CD8-positive, alpha-beta memory T cell (primary cell): Measurements from ENCODE around the gene SRRM5. TPM values are rescaled to one million over a fixed set of nuclear protein-coding genes. Genes with fewer than 3 reads are reported as not detected.
"Not testable (repeated sequence)": the region's sequence is repeated elsewhere in the genome, so short reads cannot be mapped to it uniquely, and the experiment has no call there.

ENCODE experiments used
- CTCF ChIA-PET: fragments of 350-600 bp; sonication (Branson Sonifier 250); formaldehyde crosslinking; loops from one replicate; lab custom pipeline; 2021; ENCODE audit warnings: antibody characterized with exemption; lab: Charles Lee
- POLR2A ChIA-PET: fragments of 350-600 bp; sonication (Branson Sonifier 250); formaldehyde crosslinking; loops from one replicate; lab custom pipeline; 2021; ENCODE audit warnings: antibody characterized with exemption; lab: Charles Lee
- DNase-seq, 5 donors: peaks; one replicate each; pipeline versions ENCODE4 v3.0.0 to v3.0.0-alpha.2; 2020 to 2022; ENCODE audit warnings: mixed read lengths in 1 of 5
- H3K27ac ChIP-seq: one replicate; pipeline ENCODE4 v1.7.0; 2013; ENCODE audit warnings: low read depth, mild to moderate bottlenecking, low read length, moderate library complexity
- H3K27me3 ChIP-seq: 2 replicates; pipeline ENCODE4 v1.7.0; 2013; ENCODE audit warnings: low read length, mild to moderate bottlenecking; ENCODE audit not compliant: insufficient read depth, poor library complexity, severe bottlenecking
- H3K36me3 ChIP-seq: 2 replicates; pipeline ENCODE4 v1.7.0; 2013; ENCODE audit warnings: mild to moderate bottlenecking, low read length, moderate library complexity; ENCODE audit not compliant: insufficient read depth
- H3K4me1 ChIP-seq: 2 replicates; pipeline ENCODE4 v1.7.0; 2013; ENCODE audit warnings: mild to moderate bottlenecking, low read length, moderate library complexity; ENCODE audit not compliant: insufficient read depth
- H3K4me3 ChIP-seq: 2 replicates; pipeline ENCODE4 v1.7.0; 2013; ENCODE audit warnings: mild to moderate bottlenecking, low read length
- H3K9me3 ChIP-seq: 2 replicates; pipeline ENCODE4 v1.7.0; 2013; ENCODE audit warnings: mild to moderate bottlenecking, low read length
- H3K27ac Mint-ChIP-seq, 8 donors: one replicate each; pipeline ENCODE4 v1.8.0; 2020 to 2021; ENCODE audit warnings: mixed read lengths in 8 of 8, mild to moderate bottlenecking in 6 of 8, inconsistent platforms in 3 of 8, moderate library complexity in 3 of 8
- H3K27me3 Mint-ChIP-seq, 2 donors: one replicate each; pipeline ENCODE4 v1.8.0; 2020 to 2021; ENCODE audit warnings: mixed read lengths in 2 of 2, mild to moderate bottlenecking in 1 of 2, moderate library complexity in 1 of 2
- H3K36me3 Mint-ChIP-seq, 3 donors: one replicate each; pipeline ENCODE4 v1.8.0; 2020 to 2021; ENCODE audit warnings: mixed read lengths in 3 of 3, inconsistent platforms in 1 of 3, mild to moderate bottlenecking in 1 of 3
- H3K4me1 Mint-ChIP-seq, 3 donors: one replicate each; pipeline ENCODE4 v1.8.0; 2020 to 2021; ENCODE audit warnings: mixed read lengths in 3 of 3, inconsistent platforms in 1 of 3, mild to moderate bottlenecking in 1 of 3
- H3K4me3 Mint-ChIP-seq, 7 donors: one replicate each; pipeline ENCODE4 v1.8.0; 2020 to 2021; ENCODE audit warnings: mixed read lengths in 7 of 7, mild to moderate bottlenecking in 6 of 7, moderate library complexity in 4 of 7, inconsistent platforms in 2 of 7
- H3K9me3 Mint-ChIP-seq, 5 donors: one replicate each; pipeline ENCODE4 v1.8.0; 2020 to 2022; ENCODE audit warnings: mixed read lengths in 5 of 5, mild to moderate bottlenecking in 3 of 5, moderate library complexity in 2 of 5, inconsistent platforms in 1 of 5
- polyA plus RNA-seq: library from polyadenylated mRNA; unstranded; fragments of 300-500 nt; fragmentation: Illumina TruSeq; gene quantifications from one replicate; pipeline ENCODE4 v1.2.3, GENCODE V29; 2021
- total RNA-seq, 2 experiments: library from RNA; stranded (reverse); gene quantifications; one replicate each; pipeline ENCODE4 v1.2.3, GENCODE V29; 2021

Gene SRRM5
- total and polyA plus RNA-seq, 3 experiments from 2014 or later = 0.24 to 0.58 (median 0.26) TPM

- H3K9me3 Mint-ChIP-seq = no peaks in the 10 kb centered on the region
- DNase-seq = no peak
- H3K4me1 Mint-ChIP-seq = peaks cover 39 to 50% (median 43%) of the 10 kb centered on the region in 3 donors
- H3K27ac Mint-ChIP-seq = peak overlapping the region; percentile 34 to 100 (median 100)
- H3K27me3 Mint-ChIP-seq = peaks cover 0 to 4% of the 10 kb centered on the region in 2 donors
- H3K4me3 ChIP-seq = no peak overlapping the region
- CTCF ChIA-PET = interaction anchor here (1.3 to 5.4 kb wide), 2 partner anchors 23 to 43 kb away, joined by 3 to 124 read pairs; partner anchors contain the start of gene XRCC1
- H3K36me3 ChIP-seq = peaks cover 7% of the 10 kb centered on the region
- H3K4me1 ChIP-seq = peaks cover 38% of the 10 kb centered on the region
- H3K9me3 ChIP-seq = no peaks in the 10 kb centered on the region
- POLR2A ChIA-PET = interaction anchor here (0.5 kb wide), 1 partner anchor 1660 kb away, joined by 7 read pairs; no protein-coding TSS in a partner anchor
- H3K4me3 Mint-ChIP-seq = peak overlapping the region; percentile 89 to 98 (median 96)
- peak overlapping the region; percentile 96 for H3K27ac ChIP-seq
- peaks cover 0 to 75% (median 0%) of the 10 kb centered on the region in 3 donors for H3K36me3 Mint-ChIP-seq
- H3K27me3 ChIP-seq = no peaks in the 10 kb centered on the region
These were observed 14.0 kb upstream of the SRRM5 start for GRCh38 chr19:43597876-43598275.

GRCh38 chr19:43598445-43599240, 13.2 kb upstream of the SRRM5 start:
- Mint-ChIP-seq H3K27ac (peak overlapping the region in 6 of 8 donors; percentile 11 to 100 (median 52)), H3K4me1 (peaks cover 36 to 44% (median 37%) of the 10 kb centered on the region in 3 donors), H3K36me3 (peaks cover 0 to 74% (median 0%) of the 10 kb centered on the region in 3 donors), H3K27me3 (peaks cover 0 to 4% of the 10 kb centered on the region in 2 donors), H3K4me3 (peak overlapping the region in 4 of 7 donors; percentile 34 to 98 (median 92)), H3K9me3 (no peaks in the 10 kb centered on the region)
- H3K4me3 ChIP-seq = no peak overlapping the region
- ChIA-PET CTCF (no interaction called here), POLR2A (no interaction called here)
- no peaks in the 10 kb centered on the region for H3K27me3 ChIP-seq
- H3K9me3 ChIP-seq = no peaks in the 10 kb centered on the region
- H3K36me3 ChIP-seq = peaks cover 7% of the 10 kb centered on the region
- H3K27ac ChIP-seq = no peak overlapping the region
- no peak for DNase-seq
- H3K4me1 ChIP-seq = peaks cover 38% of the 10 kb centered on the region

- H3K27ac Mint-ChIP-seq = peak overlapping the region in 6 of 8 donors; percentile 6 to 59 (median 38)
- H3K27ac ChIP-seq = no peak overlapping the region
- no peak overlapping the region for H3K4me3 ChIP-seq
- H3K27me3 ChIP-seq = no peaks in the 10 kb centered on the region
- CTCF ChIA-PET = interaction anchor here (1.3 kb wide), 1 partner anchor 67 kb away, joined by 3 read pairs; the partner anchor contains the start of gene ZNF575
- no peaks in the 10 kb centered on the region for H3K9me3 Mint-ChIP-seq
- no peak for DNase-seq
- H3K4me1 ChIP-seq = peaks cover 26% of the 10 kb centered on the region
- no peak overlapping the region for H3K4me3 Mint-ChIP-seq
- H3K27me3 Mint-ChIP-seq = peaks cover 0 to 4% of the 10 kb centered on the region in 2 donors
- no peaks in the 10 kb centered on the region for H3K9me3 ChIP-seq
- POLR2A ChIA-PET = interaction anchor here (0.6 kb wide), 1 partner anchor 21 kb away, joined by 4 read pairs; no protein-coding TSS in a partner anchor
- H3K4me1 Mint-ChIP-seq = peaks cover 31 to 36% (median 33%) of the 10 kb centered on the region in 3 donors
- H3K36me3 ChIP-seq = peaks cover 7% of the 10 kb centered on the region
- H3K36me3 Mint-ChIP-seq = peaks cover 0 to 72% (median 2%) of the 10 kb centered on the region in 3 donors
These were observed 12.1 kb upstream of the SRRM5 start for GRCh38 chr19:43599635-43600295.

GRCh38 chr19:43600326-43600725, 11.6 kb upstream of the SRRM5 start:
- H3K4me3 Mint-ChIP-seq, H3K27me3 ChIP-seq, H3K27me3 Mint-ChIP-seq, DNase-seq, H3K9me3 ChIP-seq, H3K9me3 Mint-ChIP-seq, H3K36me3 ChIP-seq, H3K4me3 ChIP-seq, POLR2A ChIA-PET, H3K27ac ChIP-seq: not testable (repeated sequence)
- Mint-ChIP-seq H3K36me3 (peaks cover 0 to 74% (median 2%) of the 10 kb centered on the region in 3 donors), H3K27ac (peak overlapping the region in 4 of 8 donors; percentile 6 to 59 (median 44)), H3K4me1 (peaks cover 29 to 33% (median 30%) of the 10 kb centered on the region in 3 donors)
- peaks cover 21% of the 10 kb centered on the region for H3K4me1 ChIP-seq
- CTCF ChIA-PET = interaction anchor here (1.3 kb wide), 1 partner anchor 67 kb away, joined by 3 read pairs; the partner anchor contains the start of gene ZNF575

GRCh38 chr19:43605875-43606568, 5.9 kb upstream of the SRRM5 start:
- H3K27me3 Mint-ChIP-seq = no peaks in the 10 kb centered on the region
- H3K4me3 Mint-ChIP-seq = no peak overlapping the region
- peaks cover 0 to 54% (median 7%) of the 10 kb centered on the region in 3 donors for H3K36me3 Mint-ChIP-seq
- H3K9me3 Mint-ChIP-seq = no peaks in the 10 kb centered on the region
- Histone ChIP-seq H3K9me3 (no peaks in the 10 kb centered on the region), H3K27ac (no peak overlapping the region), H3K4me1 (no peaks in the 10 kb centered on the region), H3K4me3 (no peak overlapping the region), H3K36me3 (no peaks in the 10 kb centered on the region), H3K27me3 (no peaks in the 10 kb centered on the region)
- H3K27ac Mint-ChIP-seq = peak overlapping the region in 1 of 8 donors; percentile 87
- POLR2A ChIA-PET = no interaction called here
- CTCF ChIA-PET = interaction anchor here (1.1 to 1.3 kb wide), 2 partner anchors 11 to 47 kb away, joined by 3 read pairs; partner anchors contain the start of gene IRGQ
- H3K4me1 Mint-ChIP-seq = peaks cover 3 to 9% (median 7%) of the 10 kb centered on the region in 3 donors
- no peak for DNase-seq

GRCh38 chr19:43606569-43607229, 5.2 kb upstream of the SRRM5 start:
- Mint-ChIP-seq H3K9me3 (no peaks in the 10 kb centered on the region), H3K27ac (peak overlapping the region in 3 of 8 donors; percentile 56 to 90 (median 71)), H3K27me3 (no peaks in the 10 kb centered on the region), H3K4me1 (peaks cover 3 to 10% (median 7%) of the 10 kb centered on the region in 3 donors), H3K36me3 (peaks cover 0 to 51% (median 7%) of the 10 kb centered on the region in 3 donors), H3K4me3 (no peak overlapping the region)
- H3K27ac ChIP-seq = no peak overlapping the region
- H3K36me3 ChIP-seq = peaks cover 1% of the 10 kb centered on the region
- H3K4me1 ChIP-seq = no peaks in the 10 kb centered on the region
- POLR2A ChIA-PET = no interaction called here
- CTCF ChIA-PET = interaction anchor here (1.1 to 1.3 kb wide), 2 partner anchors 11 to 48 kb away, joined by 3 read pairs; partner anchors contain the start of gene IRGQ
- H3K9me3 ChIP-seq = no peaks in the 10 kb centered on the region
- H3K4me3 ChIP-seq = no peak overlapping the region
- no peak for DNase-seq
- H3K27me3 ChIP-seq = no peaks in the 10 kb centered on the region
